Measurements from ENCODE around the gene ZHX3.

GRCh38 chr20:41202426-41202825 is 115.1 kb downstream of the ZHX3 start:
- TF ChIP-seq POLR2A (IDR thresholded peaks at IDR 0.05; ENCODE audit: low read depth, low read length) (no peak), POLR2AphosphoS5 (IDR thresholded peaks at IDR 0.05; ENCODE audit: low read depth, low read length) (no peak), TAF1 (IDR thresholded peaks at IDR 0.05; ENCODE audit: low read depth, low read length) (no peak)

Measured in GM12891 (cell line).